Body of pancreas (tissue), 4 donors: ENCODE measurements around the gene OGG1.

Experiments used
- POLR2A ChIP-seq, 3 donors: fragments of 450-650 bp; IDR thresholded peaks; one replicate each; pipeline ENCODE4 v1.6.1; 2016; ENCODE audit warnings: antibody characterized with exemption in 3 of 3, mild to moderate bottlenecking in 2 of 3
- TF ChIP-seq, protein P1 (sequence below), 7 experiments: fragments of 450-650 bp in 4 of 7; fragments of 200-600 bp in 3 of 7; sonication (generic) in 3 of 7; IDR thresholded peaks; one replicate each; pipeline ENCODE4 v1.5.1; 2016 to 2019; ENCODE audit warnings: antibody characterized with exemption in 7 of 7

- TF ChIP-seq, protein P1, sequence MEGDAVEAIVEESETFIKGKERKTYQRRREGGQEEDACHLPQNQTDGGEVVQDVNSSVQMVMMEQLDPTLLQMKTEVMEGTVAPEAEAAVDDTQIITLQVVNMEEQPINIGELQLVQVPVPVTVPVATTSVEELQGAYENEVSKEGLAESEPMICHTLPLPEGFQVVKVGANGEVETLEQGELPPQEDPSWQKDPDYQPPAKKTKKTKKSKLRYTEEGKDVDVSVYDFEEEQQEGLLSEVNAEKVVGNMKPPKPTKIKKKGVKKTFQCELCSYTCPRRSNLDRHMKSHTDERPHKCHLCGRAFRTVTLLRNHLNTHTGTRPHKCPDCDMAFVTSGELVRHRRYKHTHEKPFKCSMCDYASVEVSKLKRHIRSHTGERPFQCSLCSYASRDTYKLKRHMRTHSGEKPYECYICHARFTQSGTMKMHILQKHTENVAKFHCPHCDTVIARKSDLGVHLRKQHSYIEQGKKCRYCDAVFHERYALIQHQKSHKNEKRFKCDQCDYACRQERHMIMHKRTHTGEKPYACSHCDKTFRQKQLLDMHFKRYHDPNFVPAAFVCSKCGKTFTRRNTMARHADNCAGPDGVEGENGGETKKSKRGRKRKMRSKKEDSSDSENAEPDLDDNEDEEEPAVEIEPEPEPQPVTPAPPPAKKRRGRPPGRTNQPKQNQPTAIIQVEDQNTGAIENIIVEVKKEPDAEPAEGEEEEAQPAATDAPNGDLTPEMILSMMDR (IDR thresholded peaks at IDR 0.05): no peak
- TF ChIP-seq POLR2A (IDR thresholded peaks at IDR 0.05): no peak
These were observed 20.3 kb upstream of the OGG1 start for GRCh38 chr3:9729419-9729818.
